Endothelial cell of umbilical vein (primary cell): Measurements from ENCODE around the gene S100A4. TPM values are rescaled to one million over a fixed set of nuclear protein-coding genes. Genes with fewer than 3 reads are reported as not detected.

ENCODE experiments used
- BruUV-seq: library from RNA; stranded (reverse); fragments of 400-500 nt; replicated peaks from 2 replicates; lab custom pipeline; 2021; lab: Mats Ljungman, UMichigan
- CTCF ChIA-PET: fragments of 300-600, 350-600 bp; sonication (Branson Sonifier 250); formaldehyde crosslinking; loops from one replicate; lab custom pipeline; 2021; ENCODE audit warnings: antibody characterized with exemption, inconsistent platforms; lab: Charles Lee
- POLR2A ChIA-PET: fragments of 300-600, 350-600 bp; sonication (Branson Sonifier 250); formaldehyde crosslinking; loops from one replicate; lab custom pipeline; 2021; ENCODE audit warnings: antibody characterized with exemption, inconsistent platforms; lab: Charles Lee
- DNase-seq: peaks from one replicate; pipeline ENCODE4 v3.0.0-alpha.2; 2011; ENCODE audit warnings: low read depth, low spot score
- FAIRE-seq: peaks from 2 replicates; lab custom pipeline; 2011; peaks lifted over from hg19 to GRCh38; lab: Jason Lieb, UNC
- H2AFZ ChIP-seq: 2 replicates; pipeline ENCODE4 v1.6.0; 2012; ENCODE audit warnings: low read depth, low read length, control low read depth, inconsistent platforms
- H3K27ac ChIP-seq: 2 replicates; pipeline ENCODE4 v1.5.1; 2011; ENCODE audit warnings: low read depth, mild to moderate bottlenecking, control low read depth, low read length, moderate library complexity; ENCODE audit not compliant: insufficient read depth
- H3K27me3 ChIP-seq, 2 experiments: 2 replicates each; pipeline versions ENCODE4 v1.6.0 to v1.6.1; 2011; ENCODE audit warnings: low read length in 2 of 2, mixed read lengths in 1 of 2; ENCODE audit not compliant: control insufficient read depth in 2 of 2, insufficient read depth in 2 of 2
- H3K36me3 ChIP-seq, 2 experiments: 2 replicates in 1 of 2; 3 replicates in 1 of 2; pipeline ENCODE4 v1.5.1; 2011; ENCODE audit warnings: low read length in 2 of 2, mild to moderate bottlenecking in 1 of 2, moderate library complexity in 1 of 2; ENCODE audit not compliant: control insufficient read depth in 2 of 2, insufficient read depth in 2 of 2; ENCODE audit errors: extremely low read depth in 1 of 2
- H3K4me1 ChIP-seq: 3 replicates; pipeline ENCODE4 v1.5.1; 2011; ENCODE audit warnings: mild to moderate bottlenecking, low read length; ENCODE audit not compliant: control insufficient read depth, insufficient read depth; ENCODE audit errors: extremely low read depth
- H3K4me2 ChIP-seq: 2 replicates; pipeline ENCODE4 v1.6.1; 2011; ENCODE audit warnings: low read length, control low read depth, mixed read lengths; ENCODE audit not compliant: insufficient read depth
- H3K4me3 ChIP-seq, 3 experiments: fragments of 200-600 bp in 1 of 3; sonication (generic), shearing (Covaris generic) in 1 of 3; replicated peaks in 1 of 3; 2 replicates each; pipeline ENCODE4 v1.5.1; 2011 to 2016; ENCODE audit warnings: control low read depth in 3 of 3, low read length in 3 of 3, mild to moderate bottlenecking in 2 of 3, inconsistent platforms in 1 of 3, low read depth in 1 of 3, moderate library complexity in 1 of 3; ENCODE audit not compliant: insufficient read depth in 1 of 3
- H3K79me2 ChIP-seq: 2 replicates; pipeline ENCODE4 v1.6.0; 2012; ENCODE audit warnings: low read length, inconsistent platforms; ENCODE audit not compliant: control insufficient read depth, insufficient read depth
- H3K9ac ChIP-seq: replicated peaks from 2 replicates; pipeline ENCODE3; 2011; ENCODE audit warnings: low read length, control low read depth; ENCODE audit not compliant: insufficient read depth; ENCODE audit errors: extremely low read depth
- H3K9me1 ChIP-seq: replicated peaks from 3 replicates; pipeline ENCODE4 v1.6.0; 2011; ENCODE audit warnings: mild to moderate bottlenecking, low read length; ENCODE audit not compliant: control insufficient read depth, insufficient read depth; ENCODE audit errors: extremely low read depth
- H3K9me3 ChIP-seq: replicated peaks from 2 replicates; pipeline ENCODE4 v1.5.1; 2012; ENCODE audit warnings: low read length, inconsistent platforms; ENCODE audit not compliant: control insufficient read depth, insufficient read depth
- H4K20me1 ChIP-seq: replicated peaks from 2 replicates; pipeline ENCODE3; 2011; ENCODE audit warnings: mild to moderate bottlenecking, low read length; ENCODE audit not compliant: control insufficient read depth, insufficient read depth; ENCODE audit errors: extremely low read depth
- EZH2 ChIP-seq: IDR thresholded peaks from 2 replicates; pipeline ENCODE4 v1.6.1; 2012; ENCODE audit warnings: borderline replicate concordance, low read depth, mild to moderate bottlenecking, moderate library complexity, low read length, inconsistent platforms; ENCODE audit not compliant: severe bottlenecking
- FOS ChIP-seq: IDR thresholded peaks from 2 replicates; pipeline ENCODE4 v1.6.1; 2011; ENCODE audit warnings: mild to moderate bottlenecking, low read length, moderate library complexity, borderline replicate concordance; ENCODE audit not compliant: insufficient read depth
- GATA2 ChIP-seq: IDR thresholded peaks from 2 replicates; pipeline ENCODE4 v1.7.0; 2011; ENCODE audit warnings: low read depth, mild to moderate bottlenecking, moderate library complexity, mixed read lengths, low read length; ENCODE audit not compliant: insufficient read length, insufficient read depth
- MYC ChIP-seq: IDR thresholded peaks from one replicate; pipeline ENCODE4 v1.6.1; 2011; ENCODE audit warnings: mild to moderate bottlenecking, low read depth, low read length
- POLR2A ChIP-seq: IDR thresholded peaks from 2 replicates; pipeline ENCODE4 v1.6.1; 2012; ENCODE audit warnings: low read depth, mild to moderate bottlenecking, control low read depth, low read length
- POLR2AphosphoS5 ChIP-seq: IDR thresholded peaks from 2 replicates; pipeline ENCODE4 v1.6.1; 2012; ENCODE audit warnings: low read depth, mild to moderate bottlenecking, control low read depth, low read length, moderate library complexity; ENCODE audit not compliant: insufficient read depth
- dilution Hi-C: fragments of 300-500 bp; cut with MboI; formaldehyde crosslinking; loops from one replicate; pipeline ENCODE4 v1.15.0; 2019; ENCODE audit warnings: low sequenced_read_pairs; ENCODE audit not compliant: extremely low pct_ligation_motif_present
- intact Hi-C: fragments of 100-400 bp; cut with micrococcal nuclease; formaldehyde crosslinking; loops from one replicate; pipeline ENCODE4 v1.10.0; 2022
- polyA plus RNA-seq, 4 experiments: library from polyadenylated mRNA; depleted of rRNA in 3 of 4; stranded (reverse) in 3 of 4; unstranded in 1 of 4; fragments of >200 nt; gene quantifications; 2 replicates each; pipeline versions ENCODE4 v1.2.1 to v1.2.3, GENCODE V29; 2011 to 2012; ENCODE audit warnings: missing spikeins in 1 of 4
- total RNA-seq: library from RNA; stranded (reverse); gene quantifications from 2 replicates; pipeline ENCODE4 v1.2.3, GENCODE V29; 2021
- TF ChIP-seq, protein P1 (sequence below), 2 donors: IDR thresholded peaks; 1 replicate in 1 of 2; 2 replicates in 1 of 2; pipeline ENCODE4 v1.5.1; 2011; ENCODE audit warnings: low read length in 2 of 2, mild to moderate bottlenecking in 2 of 2, moderate library complexity in 2 of 2, control low read depth in 1 of 2, inconsistent platforms in 1 of 2, low read depth in 1 of 2; ENCODE audit not compliant: insufficient read depth in 1 of 2; ENCODE audit errors: extremely low read depth in 1 of 2

Gene S100A4
- total and polyA plus RNA-seq, 2 donors (not counting 3 experiments of a cell fraction or from before 2014, with no cell fraction given) = 1.1 TPM; not detected in 1

- Histone ChIP-seq H4K20me1 (no peaks in the 10 kb centered on the region), H3K36me3 (no peaks in the 10 kb centered on the region), H3K27ac (no peak overlapping the region), H3K79me2 (peaks cover 15% of the 10 kb centered on the region), H3K27me3 (no peaks in the 10 kb centered on the region), H2AFZ (no peak overlapping the region), H3K9me1 (no peaks in the 10 kb centered on the region), H3K4me3 (no peak overlapping the region), H3K9me3 (no peaks in the 10 kb centered on the region), H3K4me1 (peaks cover 32% of the 10 kb centered on the region), H3K4me2 (no peak overlapping the region), H3K9ac (no peak overlapping the region)
- POLR2A ChIA-PET = no interaction called here
- intact Hi-C loops = no loop called here
- CTCF ChIA-PET = interaction anchor here (1.1 to 1.8 kb wide), 2 partner anchors 29 to 90 kb away, joined by 3 to 5 read pairs; partner anchors contain the start of gene S100A13
- dilution Hi-C loops = no loop called here
- TF ChIP-seq GATA2 = no peak
- no peak for TF ChIP-seq FOS
- no peak for TF ChIP-seq MYC
- TF ChIP-seq POLR2AphosphoS5 = no peak
- TF ChIP-seq EZH2 = no peak
- FAIRE-seq (no peak), DNase-seq (no peak)
- BruUV-seq = no TSS peak
Observed at GRCh38 chr1:153537376-153537730, 8.3 kb downstream of the S100A4 start.

DNA sequence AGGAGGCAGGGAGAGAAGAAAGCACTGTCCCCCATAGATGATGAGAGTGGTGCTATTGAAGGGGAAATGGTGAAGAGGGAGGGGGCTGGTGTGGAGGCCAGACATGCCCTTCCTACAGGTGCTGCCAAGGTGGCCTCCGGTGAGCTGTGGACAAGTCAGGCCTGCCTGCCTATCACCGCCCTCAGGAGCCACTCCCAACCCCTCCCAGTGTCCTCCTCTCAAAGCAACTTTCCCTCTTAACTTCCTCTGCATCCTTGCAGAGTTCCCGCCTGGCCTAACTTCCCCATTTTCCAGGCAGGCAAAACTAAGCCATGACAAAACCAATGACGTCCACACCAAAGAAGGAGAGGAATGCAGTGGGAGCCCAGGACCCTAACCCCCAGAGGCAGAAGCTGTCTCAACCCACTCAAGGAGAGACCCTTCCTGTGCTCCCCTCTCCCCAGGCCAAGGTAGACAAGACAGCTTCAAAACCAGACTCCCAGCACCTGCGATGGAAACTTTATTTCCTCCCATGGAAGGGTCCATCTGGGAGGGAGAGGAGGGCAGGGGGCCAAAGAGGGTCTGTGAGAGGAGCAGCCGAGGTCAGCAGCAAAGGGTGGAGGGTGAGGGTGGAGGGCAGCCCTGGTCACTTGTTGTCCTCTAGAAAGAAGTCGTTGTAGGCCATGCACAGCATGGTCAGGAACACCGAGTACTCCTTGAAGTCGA, 8.8 kb downstream of the S100A4 start:
- peaks cover 38% of the 10 kb centered on the region for H3K4me1 ChIP-seq
- POLR2A ChIA-PET = no interaction called here
- H4K20me1 ChIP-seq = no peaks in the 10 kb centered on the region
- H3K9me1 ChIP-seq = no peaks in the 10 kb centered on the region
- H3K27me3 ChIP-seq = no peaks in the 10 kb centered on the region
- H3K4me2 ChIP-seq = peak overlapping the region; percentile 13
- CTCF ChIA-PET = interaction anchor here (1.1 to 1.8 kb wide), 3 partner anchors 15 to 91 kb away, joined by 3 to 5 read pairs (median 5); partner anchors contain the start of gene S100A13
- H2AFZ ChIP-seq = no peak overlapping the region
- H3K36me3 ChIP-seq = no peaks in the 10 kb centered on the region
- H3K4me3 ChIP-seq = no peak overlapping the region
- TF ChIP-seq EZH2 (no peak), MYC (no peak), POLR2A (no peak), POLR2AphosphoS5 (no peak)
- TF ChIP-seq, protein P1, sequence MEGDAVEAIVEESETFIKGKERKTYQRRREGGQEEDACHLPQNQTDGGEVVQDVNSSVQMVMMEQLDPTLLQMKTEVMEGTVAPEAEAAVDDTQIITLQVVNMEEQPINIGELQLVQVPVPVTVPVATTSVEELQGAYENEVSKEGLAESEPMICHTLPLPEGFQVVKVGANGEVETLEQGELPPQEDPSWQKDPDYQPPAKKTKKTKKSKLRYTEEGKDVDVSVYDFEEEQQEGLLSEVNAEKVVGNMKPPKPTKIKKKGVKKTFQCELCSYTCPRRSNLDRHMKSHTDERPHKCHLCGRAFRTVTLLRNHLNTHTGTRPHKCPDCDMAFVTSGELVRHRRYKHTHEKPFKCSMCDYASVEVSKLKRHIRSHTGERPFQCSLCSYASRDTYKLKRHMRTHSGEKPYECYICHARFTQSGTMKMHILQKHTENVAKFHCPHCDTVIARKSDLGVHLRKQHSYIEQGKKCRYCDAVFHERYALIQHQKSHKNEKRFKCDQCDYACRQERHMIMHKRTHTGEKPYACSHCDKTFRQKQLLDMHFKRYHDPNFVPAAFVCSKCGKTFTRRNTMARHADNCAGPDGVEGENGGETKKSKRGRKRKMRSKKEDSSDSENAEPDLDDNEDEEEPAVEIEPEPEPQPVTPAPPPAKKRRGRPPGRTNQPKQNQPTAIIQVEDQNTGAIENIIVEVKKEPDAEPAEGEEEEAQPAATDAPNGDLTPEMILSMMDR (IDR thresholded peaks at IDR 0.05; ENCODE audit: extremely low read depth in 1 of 2, insufficient read depth in 1 of 2, low read depth in 1 of 2, low read length in 2 of 2) = no peak
- FAIRE-seq (no peak), DNase-seq (no peak)
- H3K79me2 ChIP-seq = peaks cover 15% of the 10 kb centered on the region
- no TSS peak for BruUV-seq
- intact Hi-C loops (loop anchor here (1.0 kb wide), 1 partner anchor 12 kb away; the partner anchor contains the start of gene S100A3), dilution Hi-C loops (no loop called here)
- peak overlapping the region; percentile 14 for H3K27ac ChIP-seq
- H3K9ac ChIP-seq = peak overlapping the region; percentile 17
- no peaks in the 10 kb centered on the region for H3K9me3 ChIP-seq
